ENCODE data around the gene DNAH3.
"Not testable (repeated sequence)": the region's sequence is repeated elsewhere in the genome, so short reads cannot be mapped to it uniquely, and the experiment has no call there.

Gene DNAH3, protein sequence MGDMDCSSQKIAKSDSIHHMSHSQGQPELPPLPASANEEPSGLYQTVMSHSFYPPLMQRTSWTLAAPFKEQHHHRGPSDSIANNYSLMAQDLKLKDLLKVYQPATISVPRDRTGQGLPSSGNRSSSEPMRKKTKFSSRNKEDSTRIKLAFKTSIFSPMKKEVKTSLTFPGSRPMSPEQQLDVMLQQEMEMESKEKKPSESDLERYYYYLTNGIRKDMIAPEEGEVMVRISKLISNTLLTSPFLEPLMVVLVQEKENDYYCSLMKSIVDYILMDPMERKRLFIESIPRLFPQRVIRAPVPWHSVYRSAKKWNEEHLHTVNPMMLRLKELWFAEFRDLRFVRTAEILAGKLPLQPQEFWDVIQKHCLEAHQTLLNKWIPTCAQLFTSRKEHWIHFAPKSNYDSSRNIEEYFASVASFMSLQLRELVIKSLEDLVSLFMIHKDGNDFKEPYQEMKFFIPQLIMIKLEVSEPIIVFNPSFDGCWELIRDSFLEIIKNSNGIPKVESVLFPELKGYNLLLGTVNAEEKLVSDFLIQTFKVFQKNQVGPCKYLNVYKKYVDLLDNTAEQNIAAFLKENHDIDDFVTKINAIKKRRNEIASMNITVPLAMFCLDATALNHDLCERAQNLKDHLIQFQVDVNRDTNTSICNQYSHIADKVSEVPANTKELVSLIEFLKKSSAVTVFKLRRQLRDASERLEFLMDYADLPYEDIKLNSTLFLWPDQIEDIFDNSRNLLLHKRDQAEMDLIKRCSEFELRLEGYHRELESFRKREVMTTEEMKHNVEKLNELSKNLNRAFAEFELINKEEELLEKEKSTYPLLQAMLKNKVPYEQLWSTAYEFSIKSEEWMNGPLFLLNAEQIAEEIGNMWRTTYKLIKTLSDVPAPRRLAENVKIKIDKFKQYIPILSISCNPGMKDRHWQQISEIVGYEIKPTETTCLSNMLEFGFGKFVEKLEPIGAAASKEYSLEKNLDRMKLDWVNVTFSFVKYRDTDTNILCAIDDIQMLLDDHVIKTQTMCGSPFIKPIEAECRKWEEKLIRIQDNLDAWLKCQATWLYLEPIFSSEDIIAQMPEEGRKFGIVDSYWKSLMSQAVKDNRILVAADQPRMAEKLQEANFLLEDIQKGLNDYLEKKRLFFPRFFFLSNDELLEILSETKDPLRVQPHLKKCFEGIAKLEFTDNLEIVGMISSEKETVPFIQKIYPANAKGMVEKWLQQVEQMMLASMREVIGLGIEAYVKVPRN (N-terminal part only)

GRCh38 chr16:21150375-21151001 lies at the start of gene DNAH3:
TSS of gene DNAH3 (minus strand) at chr16:21150846. CDS start at chr16:21150319, 527 bp downstream.
- no peak for DNase-seq

GRCh38 chr16:21199607-21200218 lies 49.1 kb upstream of the DNAH3 start:
- DNase-seq, result no peak

DNA sequence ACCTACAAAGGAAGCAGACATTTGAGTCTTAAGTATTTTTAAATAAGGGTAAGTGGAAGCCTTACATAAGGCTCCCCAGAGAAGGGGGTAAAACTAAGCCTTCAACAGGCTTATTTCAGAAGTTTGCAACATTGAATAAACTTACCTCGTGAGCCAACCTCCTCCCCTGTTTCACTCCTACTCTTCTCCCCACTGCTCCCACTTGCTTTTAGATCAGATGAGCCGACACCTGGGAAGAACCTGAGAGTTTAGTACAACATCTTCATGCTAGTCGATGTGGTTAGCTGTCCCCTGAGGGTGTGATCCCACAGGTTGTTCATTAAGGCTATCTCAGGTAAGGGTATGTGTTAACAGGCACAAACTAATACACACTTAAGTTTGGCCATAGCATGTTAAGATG lies 47.0 kb upstream of the DNAH3 start:
- no peak for DNase-seq

DNA sequence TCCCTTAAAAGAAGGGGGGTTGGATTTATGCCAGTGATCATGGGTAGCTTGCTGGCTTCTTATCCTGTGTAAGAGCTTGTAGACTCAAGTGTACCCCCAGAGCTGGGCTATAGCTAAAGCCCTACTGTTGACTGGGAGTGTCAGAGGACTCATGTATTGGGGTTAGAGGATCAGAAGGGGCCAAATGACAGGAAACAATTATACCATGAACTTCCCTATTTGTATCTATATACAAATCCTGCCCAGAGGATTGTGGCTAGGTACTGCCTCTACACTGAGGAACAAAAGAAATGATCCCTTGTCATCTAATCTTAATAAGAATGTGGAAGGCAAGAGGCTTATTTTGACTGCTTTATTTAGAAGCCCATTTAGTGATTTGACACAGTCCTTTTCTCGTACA lies 46.5 kb upstream of the DNAH3 start:
- no peak for DNase-seq

DNA sequence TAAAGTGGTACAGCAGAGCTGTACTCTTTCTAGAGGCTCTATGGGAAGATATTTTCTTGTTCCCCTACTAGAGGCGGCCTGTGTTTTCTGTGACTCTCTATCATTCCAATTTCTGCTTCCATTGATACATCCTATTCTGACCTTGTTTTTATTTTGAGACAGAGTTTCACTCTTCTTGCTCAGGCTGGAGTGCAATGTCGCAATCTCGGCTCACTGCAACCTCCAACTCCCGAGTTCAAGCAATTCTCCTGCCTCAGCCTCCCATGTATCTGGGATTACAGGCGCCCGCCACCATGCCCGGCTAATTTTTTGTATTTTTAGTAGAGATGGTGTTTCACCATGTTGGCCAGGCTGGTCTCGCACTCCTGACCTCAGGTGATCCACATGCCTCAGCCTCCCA lies 44.7 kb upstream of the DNAH3 start:
- DNase-seq, result not testable (repeated sequence)

GRCh38 chr16:21194771-21195301 lies 44.2 kb upstream of the DNAH3 start:
- no peak for DNase-seq

DNA sequence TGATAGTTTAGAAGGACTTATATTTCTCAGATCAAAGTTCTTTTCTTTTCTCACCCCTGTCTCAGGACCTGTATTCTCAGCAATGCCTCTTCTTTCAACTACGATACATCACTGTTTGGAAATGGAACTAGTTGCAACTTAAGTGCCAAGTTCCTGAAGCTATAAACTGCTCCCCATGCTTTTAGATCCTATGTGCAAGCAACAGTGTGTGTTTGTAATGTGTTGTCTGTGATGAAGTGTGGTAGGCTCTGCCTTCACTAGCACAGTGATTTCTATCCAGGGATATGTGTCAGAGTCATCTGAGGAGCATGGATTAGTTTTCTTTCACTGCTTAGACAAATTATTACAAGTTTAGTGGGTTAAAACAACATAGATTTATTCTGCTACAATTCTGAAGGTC lies 42.3 kb upstream of the DNAH3 start:
- DNase-seq, result no peak

DNA sequence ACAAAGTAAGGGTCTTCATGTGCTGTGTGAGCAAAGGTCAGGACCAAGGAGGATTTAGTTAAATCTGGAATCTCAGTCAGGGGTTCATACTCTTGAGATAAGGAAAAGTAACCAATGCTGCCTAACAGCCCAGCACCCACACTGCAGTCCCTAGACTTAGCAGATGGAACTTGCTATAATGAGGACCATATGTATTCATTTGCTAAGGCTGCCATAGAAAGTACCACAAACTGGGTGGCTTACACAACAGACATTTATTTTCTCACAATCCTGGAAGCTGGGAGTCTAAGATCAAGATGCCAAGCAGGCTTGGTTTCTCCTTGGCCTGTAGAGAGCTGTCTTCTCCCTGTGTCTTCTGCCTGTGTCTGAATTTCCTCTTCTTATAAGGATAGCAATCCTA lies 40.0 kb upstream of the DNAH3 start:
- no peak for DNase-seq

DNA sequence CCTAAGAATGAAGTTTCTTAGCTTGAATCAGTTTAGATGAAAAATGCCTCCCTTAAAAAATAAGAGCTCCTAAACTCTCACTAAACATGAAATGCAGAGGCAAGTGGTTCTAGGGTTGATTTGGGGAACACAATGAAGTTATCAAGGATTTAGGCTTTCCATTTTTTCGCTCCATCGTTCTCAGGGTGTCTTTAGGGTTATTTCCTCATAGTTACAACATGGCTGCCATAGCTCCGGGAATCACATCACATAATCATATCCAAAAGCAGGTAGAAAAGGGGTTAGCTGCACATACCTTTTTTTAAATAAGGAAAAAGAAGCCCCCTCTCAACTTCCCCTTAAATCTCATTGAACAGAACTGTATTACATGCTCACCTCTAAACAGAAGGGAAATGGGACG lies 39.4 kb upstream of the DNAH3 start:
- no peak for DNase-seq

DNA sequence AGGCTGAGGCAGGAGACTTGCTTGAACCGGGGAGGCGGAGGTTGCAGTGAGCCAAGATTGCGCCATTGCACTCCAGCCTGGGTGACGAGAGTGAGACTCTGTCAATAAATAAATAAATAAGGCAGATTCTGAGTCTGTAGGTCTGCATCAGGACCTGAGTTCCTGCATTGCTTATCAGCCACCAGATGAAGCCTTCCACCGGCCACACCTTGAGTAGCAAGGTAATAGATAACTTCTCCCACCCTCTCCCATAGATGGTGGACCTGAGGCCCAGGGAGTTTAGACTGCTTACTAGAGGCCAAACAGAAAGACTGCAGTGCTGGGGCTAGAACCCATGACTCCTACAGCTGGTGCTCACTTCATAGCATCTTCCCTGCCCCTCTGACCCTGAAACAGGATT lies 38.7 kb upstream of the DNAH3 start:
- DNase-seq, result no peak

GRCh38 chr16:21186326-21186691 lies 35.7 kb upstream of the DNAH3 start:
- DNase-seq, result no peak

DNA sequence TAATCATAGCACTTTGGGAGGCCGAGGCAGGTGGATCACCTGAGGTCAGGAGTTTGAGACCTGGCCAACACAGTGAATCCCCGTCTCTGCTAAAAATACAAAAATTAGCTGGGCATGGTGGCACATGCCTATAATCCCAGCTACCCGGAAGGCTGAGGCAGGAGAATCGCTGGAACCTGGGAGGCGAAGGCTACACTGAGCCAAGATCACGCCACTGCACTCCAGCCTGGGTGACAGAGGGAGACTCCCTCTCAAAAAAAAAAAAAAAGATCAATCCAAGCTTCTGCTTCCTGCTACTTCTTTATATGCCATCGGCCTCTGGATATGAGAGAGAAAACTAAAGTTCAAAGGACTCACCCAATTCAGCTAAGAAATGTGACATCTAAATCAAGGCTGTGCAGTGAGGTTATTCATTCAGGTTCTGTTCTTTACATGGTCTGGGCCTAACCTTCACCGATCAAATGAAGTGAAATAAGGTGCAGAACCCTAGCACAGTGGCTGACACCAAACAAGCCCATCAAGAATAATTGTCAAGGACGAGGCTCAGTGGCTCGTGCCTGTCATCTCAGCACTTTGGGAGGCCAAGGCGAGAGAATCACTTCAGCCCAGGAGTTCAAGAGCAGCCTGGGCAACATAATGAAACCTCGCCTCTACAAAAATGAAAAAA lies 35.1 kb upstream of the DNAH3 start:
- DNase-seq, result no peak

DNA sequence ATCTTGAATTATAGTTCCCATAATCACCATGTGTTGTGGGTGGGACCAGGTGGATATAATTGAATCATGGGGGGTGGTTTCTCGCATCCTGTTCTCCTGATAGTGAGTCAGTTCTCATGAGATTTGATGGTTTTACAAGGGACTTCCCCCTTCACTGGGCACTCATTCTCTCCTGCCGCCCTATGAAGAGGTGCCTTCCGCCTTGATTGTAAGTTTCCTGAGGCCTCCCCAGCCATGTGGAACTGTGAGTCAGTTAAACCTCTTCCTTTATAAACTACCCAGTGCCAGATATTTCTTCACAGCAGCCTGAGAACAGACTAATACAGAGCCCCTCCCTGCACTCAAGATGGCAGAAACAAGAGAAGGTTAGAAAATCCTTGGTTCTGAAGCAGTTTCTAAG lies 34.2 kb upstream of the DNAH3 start:
- DNase-seq, result no peak

DNA sequence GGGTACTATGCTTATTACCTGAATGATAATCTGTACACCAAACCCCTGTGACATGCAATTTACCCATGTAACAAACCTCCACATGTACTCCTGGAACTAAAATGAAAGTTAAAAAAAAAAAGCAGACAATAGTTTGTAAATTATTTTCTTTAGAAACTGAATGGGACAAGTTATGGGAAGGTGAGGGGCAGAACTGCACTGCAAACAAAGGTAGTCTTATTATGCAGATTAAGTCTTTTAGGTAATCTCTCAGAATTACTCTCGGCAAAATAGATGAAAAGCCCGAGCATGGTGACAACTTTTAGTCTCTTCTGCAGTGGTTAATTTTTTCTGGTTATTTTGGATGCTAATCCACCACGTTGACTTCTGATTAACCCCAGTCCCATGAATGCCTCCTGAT lies 33.3 kb upstream of the DNAH3 start:
- DNase-seq, result no peak

- DNase-seq, result no peak
Measured at GRCh38 chr16:21179983-21180365, 29.3 kb upstream of the DNAH3 start.

- DNase-seq, result no peak
Measured at GRCh38 chr16:21179126-21179982, 28.7 kb upstream of the DNAH3 start.

DNA sequence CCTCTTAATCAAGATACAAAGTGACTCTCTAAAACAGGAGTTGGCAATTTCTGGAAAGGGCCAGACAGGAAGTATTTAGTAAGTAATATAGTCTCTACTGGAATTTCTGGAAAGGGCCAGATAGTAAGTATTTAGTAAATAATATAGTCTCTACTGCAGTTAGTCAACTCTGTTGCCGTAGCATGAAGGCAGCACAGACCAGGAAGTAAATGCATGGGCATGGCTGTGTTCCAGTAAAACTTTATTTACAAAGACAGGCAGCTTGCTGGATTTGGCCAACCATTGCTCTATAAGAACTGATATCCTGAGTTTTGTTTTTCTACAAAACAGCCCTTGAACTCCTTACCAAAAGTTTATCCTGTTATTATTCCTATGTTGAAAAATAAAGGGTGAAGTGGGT lies 24.8 kb upstream of the DNAH3 start:
- DNase-seq, result no peak

GRCh38 chr16:21172650-21173049 lies 22.0 kb upstream of the DNAH3 start:
- DNase-seq, result no peak

- not testable (repeated sequence) for DNase-seq
Measured at GRCh38 chr16:21170116-21170515, 19.5 kb upstream of the DNAH3 start.

- no peak for DNase-seq
Measured at GRCh38 chr16:21169249-21169981, 18.8 kb upstream of the DNAH3 start.
